Hepatic stellate cell (primary cell): ENCODE measurements around the gene GRAMD1A.

Source experiments
- DNase-seq: peaks from one replicate; pipeline ENCODE4 v3.0.0; 2011; ENCODE audit warnings: low spot score

GRAMD1A gene

GRCh38 chr19:35055715-35056179, 55.6 kb downstream of the GRAMD1A start:
- DNase-seq: no peak

- no peak for DNase-seq
These were observed 56.5 kb downstream of the GRAMD1A start for GRCh38 chr19:35056513-35057063.

GRCh38 chr19:35058370-35058769, 58.2 kb downstream of the GRAMD1A start:
- no peak for DNase-seq

- DNase-seq: no peak
These were observed 59.1 kb downstream of the GRAMD1A start for GRCh38 chr19:35059006-35059798.

- no peak for DNase-seq
These were observed 59.6 kb downstream of the GRAMD1A start for GRCh38 chr19:35059799-35060091.

GRCh38 chr19:35060160-35060855, 60.2 kb downstream of the GRAMD1A start:
- no peak for DNase-seq

- no peak for DNase-seq
These were observed 61.7 kb downstream of the GRAMD1A start for GRCh38 chr19:35061583-35062373.

- DNase-seq: no peak
These were observed 62.8 kb downstream of the GRAMD1A start for GRCh38 chr19:35062942-35063341.

- peak; percentile 51 for DNase-seq
These were observed 64.1 kb downstream of the GRAMD1A start for GRCh38 chr19:35063940-35064818.

- DNase-seq: no peak
These were observed 65.5 kb downstream of the GRAMD1A start for GRCh38 chr19:35065574-35065973.

- no peak for DNase-seq
These were observed 66.0 kb downstream of the GRAMD1A start for GRCh38 chr19:35066121-35066520.

- DNase-seq: peak; percentile 87
These were observed 66.8 kb downstream of the GRAMD1A start for GRCh38 chr19:35066691-35067563.

- no peak for DNase-seq
These were observed 69.0 kb downstream of the GRAMD1A start for GRCh38 chr19:35068941-35069634.

- DNase-seq: no peak
These were observed 69.6 kb downstream of the GRAMD1A start for GRCh38 chr19:35069696-35070095.

GRCh38 chr19:35070471-35070870, 70.3 kb downstream of the GRAMD1A start:
- no peak for DNase-seq

GRCh38 chr19:35073516-35073915, 73.4 kb downstream of the GRAMD1A start:
- no peak for DNase-seq

- no peak for DNase-seq
These were observed 73.8 kb downstream of the GRAMD1A start for GRCh38 chr19:35073941-35074340.

GRCh38 chr19:35074426-35075201, 74.5 kb downstream of the GRAMD1A start:
- DNase-seq: no peak
